Stimulated activated CD8-positive, alpha-beta memory T cell treated with anti-CD3 and anti-CD28 coated beads, Interleukin-4, amount 100 ng/mL, for 24 hours (primary cell): ENCODE measurements around the gene ST7.

Source experiments
- DNase-seq: peaks from one replicate; pipeline ENCODE4 v3.0.0-alpha.2; 2020; ENCODE audit warnings: low read depth

The ST7 gene

DNA sequence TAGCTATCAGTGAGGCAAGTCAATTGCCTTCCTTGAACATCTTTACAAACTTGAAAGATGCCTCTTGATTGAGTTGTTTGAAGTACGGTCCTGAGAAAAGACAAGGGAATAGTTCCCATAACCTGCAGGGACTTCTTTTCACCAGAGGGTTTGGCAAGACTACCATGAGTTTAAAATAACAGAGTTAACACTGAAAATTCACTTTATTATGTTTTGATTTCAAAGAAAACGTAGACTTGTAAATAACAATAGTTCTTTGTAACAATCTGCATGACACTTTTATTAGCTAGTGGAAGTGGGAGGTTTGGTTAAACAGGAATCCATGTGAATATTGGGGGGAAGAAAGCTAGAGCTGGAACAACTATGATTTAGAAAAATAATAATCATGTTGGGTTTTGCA, 320.0 kb downstream of the ST7 start:
- no peak for DNase-seq

- DNase-seq: no peak
Measured at GRCh38 chr7:117273814-117274225, 320.5 kb downstream of the ST7 start.

GRCh38 chr7:117274951-117275350, 321.6 kb downstream of the ST7 start:
- DNase-seq: no peak

DNA sequence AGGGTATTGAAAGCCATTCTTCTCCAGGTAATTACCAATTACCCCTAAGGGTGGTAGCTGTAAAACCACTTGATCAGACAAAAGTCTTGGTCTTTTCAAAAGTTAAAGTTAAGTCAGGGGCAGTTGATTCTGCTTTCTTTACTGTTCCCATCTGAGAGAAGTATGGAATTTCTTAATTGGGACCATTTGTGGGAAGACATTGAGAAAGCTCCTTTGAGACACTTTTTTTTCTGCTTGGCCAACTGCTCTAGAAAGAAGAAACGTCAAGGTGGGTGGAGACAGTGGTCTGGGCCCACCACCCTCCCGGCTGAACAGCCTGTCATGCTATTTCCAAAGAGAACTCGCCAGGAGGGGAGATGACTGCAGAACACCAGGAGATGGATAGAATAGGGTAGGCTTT, 324.3 kb downstream of the ST7 start:
- no peak for DNase-seq

GRCh38 chr7:117278040-117278439, 324.7 kb downstream of the ST7 start:
- no peak for DNase-seq

- DNase-seq: no peak
Measured at GRCh38 chr7:117279203-117279602, 325.9 kb downstream of the ST7 start.
